ENCODE measurements around the gene PPP1R36.

PPP1R36 gene, protein sequence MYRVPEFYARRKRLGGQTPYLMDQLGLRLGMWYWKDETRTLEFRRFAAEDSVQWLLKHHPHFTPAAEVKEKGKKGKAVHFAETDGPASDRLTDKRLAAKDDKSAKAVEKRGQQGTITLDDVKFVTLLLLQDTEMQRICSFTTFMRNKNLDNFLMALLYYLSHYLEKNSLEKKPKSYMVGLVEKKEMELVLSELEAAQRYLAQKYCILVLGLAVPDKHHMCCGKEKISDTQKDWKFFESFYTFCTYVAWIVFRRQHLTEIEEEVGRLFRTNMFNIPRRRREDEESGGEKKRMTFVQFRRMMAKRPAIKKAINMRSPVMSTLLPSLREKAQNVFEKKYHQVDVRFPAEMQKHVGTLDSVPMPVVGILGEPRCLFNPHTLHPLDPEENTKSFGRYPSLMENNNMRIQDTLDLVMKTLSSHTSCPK

DNA sequence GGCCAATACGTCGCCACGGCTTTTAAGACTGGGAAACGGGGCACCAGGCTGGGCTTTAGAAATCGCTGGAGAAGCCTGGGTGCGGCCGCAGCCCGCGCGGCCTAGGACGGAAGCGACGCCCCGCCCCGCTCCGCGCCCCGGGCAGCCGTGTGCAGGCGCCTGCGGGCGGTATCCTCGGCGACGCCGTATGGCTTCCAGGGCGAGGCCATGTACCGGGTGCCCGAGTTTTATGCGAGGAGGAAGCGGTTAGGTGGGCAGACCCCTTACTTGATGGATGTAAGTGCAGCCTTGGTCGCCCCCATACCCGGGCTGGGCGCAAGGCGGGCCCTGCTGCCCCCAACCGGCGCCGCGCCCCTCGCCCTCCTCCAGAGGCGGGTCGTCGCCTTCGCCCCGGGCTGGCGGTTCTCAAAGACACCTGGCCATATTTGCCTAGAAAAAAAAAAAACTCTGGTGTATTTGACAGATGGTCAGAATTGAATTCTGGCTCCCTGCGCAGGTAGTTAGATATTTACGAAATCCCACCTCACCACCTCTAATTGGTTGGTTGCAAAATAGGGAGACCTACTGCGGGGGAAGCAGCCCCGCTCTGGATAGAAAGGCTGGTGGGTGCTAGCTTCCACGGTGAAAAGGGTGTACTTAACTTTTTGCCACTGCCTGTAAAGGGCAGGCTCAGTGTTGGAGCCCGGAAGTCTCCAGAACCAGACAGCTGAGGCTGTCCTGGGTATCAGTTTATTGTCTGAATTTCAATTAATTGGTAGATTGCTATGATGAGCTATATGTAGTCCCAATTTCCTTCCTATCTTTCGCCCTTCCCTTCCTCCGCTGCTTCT, at the start of gene PPP1R36:
Gene PPP1R36 (plus strand): TSS at position 171 of the 830 bp plus-strand sequence. CDS start 37 bp downstream, at position 208.
- in situ Hi-C loops (cut with HindIII; ENCODE audit: low sequenced_read_pairs): no loop called here

DNA sequence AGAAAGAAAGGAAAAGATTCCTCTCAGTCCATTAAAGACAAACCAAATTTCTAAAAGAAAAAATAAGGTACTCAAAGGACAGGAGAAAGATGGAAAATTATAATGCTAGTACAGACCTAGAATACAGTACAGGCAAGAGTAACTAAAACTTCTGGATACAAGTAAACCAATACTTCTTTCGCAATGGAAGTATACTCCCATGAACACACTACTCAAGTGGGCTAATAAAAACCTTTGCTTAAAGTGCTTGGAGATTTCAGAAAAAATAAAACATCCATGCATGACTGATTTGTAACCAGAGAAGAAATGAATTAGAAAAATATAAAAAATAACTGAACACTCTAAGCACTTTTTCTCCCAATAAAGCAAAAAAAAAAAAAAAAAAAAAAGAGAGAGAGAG, 49.7 kb upstream of the PPP1R36 start:
- in situ Hi-C loops (cut with HindIII; ENCODE audit: low sequenced_read_pairs): no loop called here

DNA sequence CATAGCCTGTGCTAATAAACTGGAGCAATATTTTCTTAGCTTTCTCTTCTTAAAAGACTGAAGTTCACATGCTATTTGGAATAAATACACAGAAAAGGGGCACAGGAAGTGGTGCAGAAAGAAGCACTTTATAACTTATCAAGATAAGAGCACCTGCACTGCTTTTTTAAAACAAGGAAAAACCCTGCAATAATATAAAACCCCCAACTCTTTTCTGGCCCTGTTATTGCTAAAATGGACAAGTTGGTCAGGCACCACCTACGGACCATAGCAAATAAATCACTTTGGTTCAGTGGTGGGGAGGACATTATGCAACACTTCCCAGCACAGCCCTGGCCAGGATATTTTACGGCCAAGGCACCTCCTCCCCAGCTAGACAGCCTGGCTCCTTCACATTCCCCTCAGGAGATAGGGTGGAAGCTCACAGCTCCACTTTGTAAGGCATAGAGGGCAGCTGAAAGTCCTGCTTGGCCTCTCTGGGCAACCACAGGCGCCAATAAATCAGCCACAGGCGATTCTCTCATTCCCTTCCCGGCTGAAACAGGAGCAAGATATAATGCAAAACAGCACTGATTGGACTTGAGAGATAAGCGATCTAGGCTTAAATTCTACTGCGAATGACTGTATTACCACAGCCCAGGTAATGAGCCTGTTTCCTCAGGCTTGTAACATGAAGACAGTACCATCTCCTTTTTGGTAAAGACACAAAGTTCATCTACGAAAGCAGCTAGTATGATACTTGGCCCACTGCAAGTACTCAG, 48.2 kb upstream of the PPP1R36 start:
- in situ Hi-C loops (cut with HindIII; ENCODE audit: low sequenced_read_pairs): no loop called here

DNA sequence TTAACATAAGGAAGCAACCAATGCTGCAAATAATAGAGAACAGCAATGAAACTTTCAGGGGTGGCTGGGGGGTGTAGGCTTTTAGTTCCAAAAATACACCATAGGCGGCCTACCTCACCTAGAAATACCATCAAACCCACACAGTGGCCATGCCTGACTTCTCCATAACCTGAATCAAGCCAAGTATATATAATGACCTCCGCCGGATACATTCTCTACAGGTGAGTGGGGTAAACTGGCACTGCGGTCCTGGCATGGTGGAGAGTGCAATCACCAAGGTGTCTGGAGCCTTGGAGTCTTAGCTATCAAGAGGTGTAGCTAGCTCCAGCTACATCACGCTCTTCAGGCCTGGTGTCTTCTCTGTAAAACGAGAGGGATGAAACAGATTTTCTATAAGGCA, 47.3 kb upstream of the PPP1R36 start:
- in situ Hi-C loops (cut with HindIII; ENCODE audit: low sequenced_read_pairs): no loop called here

DNA sequence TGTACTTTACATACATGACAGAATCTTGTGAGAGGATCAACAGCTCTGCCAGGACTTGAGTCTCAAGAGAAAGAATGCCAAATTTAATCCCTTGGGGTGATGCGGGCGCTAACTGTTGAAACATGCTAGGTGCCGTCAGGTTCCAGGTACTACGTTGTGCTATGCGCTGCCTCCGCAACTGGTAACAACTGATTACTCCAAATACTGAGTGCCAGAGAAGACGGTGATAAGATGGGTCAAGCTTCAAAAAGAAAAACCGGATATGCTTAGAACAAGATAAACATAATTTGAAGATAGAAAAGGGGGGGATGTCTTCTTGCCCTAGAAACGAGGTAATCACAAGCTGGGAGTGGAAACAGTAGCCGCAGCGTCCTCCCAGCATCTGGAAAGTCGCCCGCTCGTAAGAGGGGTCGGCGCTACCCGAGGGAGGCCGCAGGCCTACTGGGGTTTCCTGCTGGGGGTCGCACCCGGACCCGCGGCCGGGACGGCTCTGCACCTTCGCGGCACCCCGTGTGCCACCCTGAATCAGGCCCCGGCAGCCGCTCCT, 46.8 kb upstream of the PPP1R36 start:
- in situ Hi-C loops (cut with HindIII; ENCODE audit: low sequenced_read_pairs): no loop called here

DNA sequence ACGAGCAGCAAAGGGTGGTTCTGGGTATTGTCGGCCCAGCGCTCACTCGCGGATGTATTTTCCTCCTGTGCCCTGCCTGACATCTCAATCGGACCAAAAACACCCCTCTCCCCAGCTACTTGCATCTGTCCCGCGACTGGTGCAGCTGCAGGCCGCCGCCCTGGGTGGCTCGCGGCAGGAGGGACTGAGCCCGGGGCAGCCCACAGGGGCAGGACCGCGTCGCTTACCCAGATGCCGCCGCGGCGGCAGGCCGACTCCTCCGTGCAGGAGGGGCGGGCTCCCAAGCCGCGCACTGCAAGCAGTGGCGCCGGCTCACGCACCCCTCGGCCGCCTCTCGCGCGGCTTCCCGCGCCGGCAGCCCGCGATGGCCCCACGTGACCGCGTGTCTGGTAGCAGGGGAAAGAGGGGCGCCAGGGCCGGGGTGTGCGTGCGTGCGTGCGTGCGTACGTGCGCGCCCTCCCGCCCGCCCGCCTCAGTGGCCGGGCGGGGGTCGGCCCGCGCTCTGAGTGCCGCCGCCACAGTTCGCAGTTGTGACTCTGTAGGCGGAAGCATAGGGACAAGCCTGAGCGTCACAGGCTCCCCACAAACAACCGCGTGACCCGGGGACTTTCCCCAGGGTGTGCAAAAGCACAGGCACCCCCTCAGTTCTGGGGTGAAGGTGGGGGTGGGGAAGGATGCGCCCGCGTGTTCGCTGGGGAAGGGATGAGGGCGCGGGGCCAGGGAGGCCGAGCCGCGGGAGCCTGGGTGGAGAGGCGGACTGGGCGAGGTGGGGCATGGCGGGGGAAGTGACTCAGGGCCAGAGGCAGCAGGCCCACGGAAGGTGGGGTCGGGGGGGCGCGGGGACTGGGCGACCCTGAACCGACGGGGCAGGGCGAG, 46.1 kb upstream of the PPP1R36 start, which contains the start of gene ZBTB25:
Gene ZBTB25 (minus strand): TSS at position 405 of the 876 bp plus-strand sequence. CDS start 13,305 bp downstream, outside the sequence.
- in situ Hi-C loops (cut with HindIII; ENCODE audit: low sequenced_read_pairs): no loop called here

DNA sequence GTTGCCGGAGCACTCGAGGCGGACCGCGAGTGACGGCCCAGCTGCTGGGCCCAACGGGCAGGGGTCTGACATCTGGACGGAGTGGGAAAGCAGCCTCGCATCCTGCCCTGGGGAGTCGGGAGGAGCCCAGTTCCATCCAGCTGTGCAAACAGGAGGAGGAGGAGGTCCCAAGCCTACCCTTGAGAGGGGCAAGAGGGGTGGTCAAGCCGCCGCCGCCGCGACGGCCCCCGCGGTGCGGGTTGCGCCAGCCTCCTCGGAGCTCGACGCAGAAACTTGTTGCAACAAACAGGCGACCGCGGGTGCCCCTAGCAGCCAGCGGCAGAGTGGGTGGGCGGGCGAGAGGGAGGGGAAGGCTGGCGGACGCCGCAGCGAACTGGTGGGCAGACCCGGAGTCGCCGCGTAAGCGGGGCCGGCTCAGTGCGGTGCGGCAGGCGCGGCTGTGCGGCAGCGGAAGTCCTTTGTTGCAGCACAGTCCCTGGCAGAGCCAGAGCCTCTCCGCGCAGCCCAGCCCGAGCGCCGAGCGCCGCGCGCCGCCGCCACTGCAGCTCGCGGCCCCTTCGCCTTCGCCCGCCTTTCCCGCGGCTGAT, 45.4 kb upstream of the PPP1R36 start, which contains the start of gene ZBTB1:
Gene ZBTB1 (plus strand): TSS at position 461 of the 587 bp plus-strand sequence. CDS start 16,735 bp downstream, outside the sequence.
- in situ Hi-C loops (cut with HindIII; ENCODE audit: low sequenced_read_pairs): no loop called here

DNA sequence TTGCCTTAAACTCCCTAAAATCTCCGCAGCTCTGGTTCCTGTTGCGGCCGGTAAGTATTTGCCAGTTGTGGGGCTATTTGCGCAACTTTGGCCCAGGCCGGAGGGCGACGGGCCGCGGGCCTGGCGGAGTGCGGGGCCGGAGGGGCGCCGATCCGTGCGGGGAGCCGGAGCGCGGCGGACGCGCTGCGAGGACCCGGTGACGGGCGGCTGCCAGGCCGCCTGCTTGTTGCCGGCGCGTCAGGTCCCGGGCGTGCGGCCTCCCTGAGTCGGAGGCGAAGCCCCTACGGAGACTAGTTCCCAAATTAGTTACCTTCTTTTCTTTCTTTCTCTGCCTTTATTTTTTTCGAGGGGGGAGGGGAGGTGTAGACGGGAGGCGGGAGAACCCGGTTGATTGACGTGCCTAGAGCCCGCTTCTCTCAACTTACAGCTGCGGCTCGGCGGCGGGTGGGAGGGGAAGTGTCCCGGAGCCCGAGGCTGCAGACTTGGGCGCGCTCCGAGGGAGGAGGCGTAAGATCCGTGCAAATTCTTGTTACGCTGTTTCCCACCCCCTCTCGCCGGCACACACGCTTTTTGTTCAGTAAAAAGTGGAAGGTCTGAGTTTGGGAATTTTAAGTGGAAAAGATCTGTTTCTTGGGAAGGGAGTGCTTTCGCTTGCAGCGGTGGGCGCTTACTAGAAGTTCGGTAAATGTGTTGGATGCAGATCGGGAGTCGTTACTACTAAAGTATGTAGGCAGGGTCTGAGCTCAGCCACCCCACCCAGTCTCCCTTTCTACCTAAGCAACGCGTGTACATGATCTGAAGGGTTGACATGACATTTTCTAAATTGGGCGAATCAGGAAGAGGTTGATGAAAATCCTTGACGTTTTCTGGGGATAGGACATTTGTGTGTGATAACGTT, 44.6 kb upstream of the PPP1R36 start:
- in situ Hi-C loops (cut with HindIII; ENCODE audit: low sequenced_read_pairs): no loop called here

DNA sequence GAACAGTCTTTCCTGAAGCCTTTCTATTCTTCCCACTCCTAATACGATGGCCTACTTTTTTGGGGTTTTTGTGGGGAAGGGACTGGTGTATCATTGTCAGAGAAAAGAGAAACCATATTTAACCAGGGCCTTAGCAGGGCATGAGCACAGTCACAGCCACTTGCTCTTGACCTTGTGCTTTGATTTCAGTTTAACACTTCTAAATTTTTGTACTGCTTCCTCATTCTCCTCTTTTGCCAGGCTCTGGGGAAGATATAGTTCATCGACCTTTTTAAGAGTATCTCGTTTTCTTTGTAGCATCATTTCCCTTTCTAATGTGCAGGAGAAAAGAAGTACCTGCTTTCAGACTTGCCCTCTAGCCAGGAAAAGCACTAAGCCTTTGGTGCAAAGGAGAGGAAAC, 43.0 kb upstream of the PPP1R36 start:
- in situ Hi-C loops (cut with HindIII; ENCODE audit: low sequenced_read_pairs): no loop called here

DNA sequence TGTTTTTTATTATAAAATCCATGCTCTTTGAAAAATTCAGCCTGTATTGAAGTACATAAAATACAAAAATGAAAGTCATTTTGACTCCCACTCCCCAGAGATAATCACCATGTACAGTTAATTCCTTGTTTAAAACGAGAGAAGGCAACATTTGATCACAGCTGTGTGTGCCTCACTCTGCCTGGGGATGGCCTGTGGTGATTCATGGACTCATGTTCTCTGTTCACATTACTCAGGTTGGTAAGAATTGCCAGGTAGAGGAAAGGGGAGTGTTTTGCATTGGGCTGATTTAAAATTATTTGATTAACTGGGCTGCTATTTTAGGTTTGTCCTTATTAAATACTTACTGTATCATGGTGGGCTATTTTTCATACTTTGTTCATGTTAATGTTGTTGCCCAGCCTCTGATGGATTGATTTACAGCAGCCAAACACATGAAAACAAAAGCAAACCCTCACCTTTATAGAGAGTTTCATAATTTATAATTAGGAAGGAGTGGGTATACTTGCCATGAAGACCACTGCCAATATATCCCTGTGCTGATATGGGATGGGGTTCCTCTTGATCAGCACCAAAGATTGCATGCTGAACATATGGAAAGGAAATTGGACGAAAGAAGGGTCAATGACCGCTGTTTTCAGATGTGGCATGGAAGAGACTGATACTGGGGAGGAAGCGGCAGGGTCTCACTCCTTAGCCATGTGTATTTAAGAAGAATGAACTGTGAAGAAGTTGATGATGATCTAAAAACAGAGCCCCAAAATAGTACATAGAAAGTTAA, 42.2 kb upstream of the PPP1R36 start:
- in situ Hi-C loops (cut with HindIII; ENCODE audit: low sequenced_read_pairs): no loop called here

DNA sequence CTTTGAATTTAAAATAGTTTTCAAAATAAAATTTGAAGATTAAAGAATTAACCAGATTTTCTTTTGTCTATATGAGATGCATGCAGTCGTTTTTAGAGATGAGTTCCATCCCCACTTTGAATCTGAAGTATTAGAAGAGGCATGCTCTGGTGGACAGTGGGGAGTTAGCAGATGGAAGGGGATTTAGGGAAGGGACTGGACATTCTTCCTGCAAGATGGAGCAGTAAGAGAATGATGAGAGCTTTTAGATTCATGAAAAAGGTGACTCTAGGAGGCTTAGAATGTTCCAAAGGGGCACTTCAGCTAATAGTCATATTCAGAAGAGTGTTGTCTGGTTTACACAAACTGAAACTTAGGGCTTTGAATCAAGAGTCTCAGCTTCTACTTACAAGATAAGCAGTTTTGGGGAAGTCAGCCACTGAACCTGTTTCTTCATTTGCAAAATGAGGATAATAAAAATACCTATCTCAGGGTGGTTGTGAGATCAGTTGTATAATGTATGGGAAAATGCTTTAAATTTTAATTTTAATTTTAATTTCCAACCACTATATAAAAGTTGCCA, 41.5 kb upstream of the PPP1R36 start:
- in situ Hi-C loops (cut with HindIII; ENCODE audit: low sequenced_read_pairs): no loop called here

DNA sequence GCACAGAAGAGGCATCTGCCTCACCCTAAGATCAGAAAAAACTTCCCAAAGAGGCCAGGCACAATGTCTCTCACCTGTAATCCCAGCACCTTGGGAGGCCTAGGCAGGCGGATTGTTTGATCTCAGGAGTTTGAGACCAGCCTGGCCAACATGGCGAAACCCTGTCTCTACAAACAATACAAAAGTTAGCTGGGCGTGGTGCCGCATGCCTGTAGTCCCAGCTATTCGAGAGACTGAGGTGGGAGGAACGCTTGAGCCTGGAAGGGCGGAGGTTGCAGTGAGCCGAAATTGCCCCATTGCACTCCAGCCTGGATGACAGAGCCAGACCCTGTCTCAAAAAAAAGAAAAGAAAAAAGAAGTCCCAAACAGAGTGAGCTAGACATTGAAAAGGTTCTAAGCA, 40.7 kb upstream of the PPP1R36 start:
- in situ Hi-C loops (cut with HindIII; ENCODE audit: low sequenced_read_pairs): no loop called here

DNA sequence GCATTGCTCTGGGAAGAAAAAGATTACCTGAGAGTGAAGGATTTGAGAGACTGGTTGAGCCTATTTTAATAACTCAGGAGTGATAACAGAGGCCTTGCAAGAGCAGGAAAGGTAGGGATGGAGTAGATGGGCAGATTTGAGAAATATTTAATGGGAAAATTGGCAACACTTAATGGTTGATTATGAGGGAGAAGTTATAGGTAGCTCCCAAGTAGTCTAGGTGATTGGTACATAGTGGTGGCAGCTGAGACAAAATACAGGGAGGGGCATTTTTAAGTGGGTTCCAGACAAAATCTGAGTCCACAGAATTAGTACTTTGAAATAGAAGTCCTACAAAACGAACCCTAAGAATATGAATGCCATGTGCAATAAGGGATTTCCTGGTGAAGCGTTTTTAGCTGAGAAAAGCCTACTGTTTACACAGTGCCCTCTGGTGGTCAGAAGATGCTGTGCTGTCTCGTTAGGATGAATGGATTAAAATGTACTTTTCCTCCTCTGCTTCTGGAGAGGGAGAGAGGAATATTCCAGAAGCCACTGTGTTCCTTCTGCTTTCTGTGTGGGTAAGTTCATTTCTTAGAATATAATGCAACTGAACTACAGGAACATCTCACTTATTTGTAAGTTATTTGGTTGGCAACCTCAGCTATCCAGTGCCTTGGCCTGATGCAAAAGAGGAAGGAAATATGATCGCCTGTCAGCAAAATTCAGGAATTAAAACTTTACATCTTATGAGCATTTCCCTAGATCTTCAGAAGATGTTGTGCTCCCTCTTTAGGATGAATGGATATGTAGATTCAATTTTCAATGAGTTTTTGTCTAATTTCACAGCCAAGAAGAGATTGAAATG, 38.7 kb upstream of the PPP1R36 start:
- in situ Hi-C loops (cut with HindIII; ENCODE audit: low sequenced_read_pairs): no loop called here

DNA sequence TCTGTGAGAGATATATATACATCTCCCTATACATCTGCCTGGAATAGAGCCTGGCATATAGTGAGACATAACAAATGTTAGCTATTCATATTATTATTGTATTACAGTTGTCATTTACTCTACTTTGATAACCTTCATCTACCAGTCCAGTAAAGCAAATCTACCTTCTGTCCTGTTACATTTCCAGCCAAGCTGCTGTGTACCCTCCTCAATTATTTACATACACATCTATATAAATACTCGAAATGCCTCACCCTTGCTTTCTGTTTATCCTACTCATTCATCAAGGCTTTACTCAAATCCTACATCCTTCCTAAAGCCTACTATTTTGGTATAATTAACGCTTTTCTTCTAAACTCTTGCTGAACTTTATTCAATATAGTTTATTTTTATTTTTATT, 36.5 kb upstream of the PPP1R36 start:
- in situ Hi-C loops (cut with HindIII; ENCODE audit: low sequenced_read_pairs): no loop called here

DNA sequence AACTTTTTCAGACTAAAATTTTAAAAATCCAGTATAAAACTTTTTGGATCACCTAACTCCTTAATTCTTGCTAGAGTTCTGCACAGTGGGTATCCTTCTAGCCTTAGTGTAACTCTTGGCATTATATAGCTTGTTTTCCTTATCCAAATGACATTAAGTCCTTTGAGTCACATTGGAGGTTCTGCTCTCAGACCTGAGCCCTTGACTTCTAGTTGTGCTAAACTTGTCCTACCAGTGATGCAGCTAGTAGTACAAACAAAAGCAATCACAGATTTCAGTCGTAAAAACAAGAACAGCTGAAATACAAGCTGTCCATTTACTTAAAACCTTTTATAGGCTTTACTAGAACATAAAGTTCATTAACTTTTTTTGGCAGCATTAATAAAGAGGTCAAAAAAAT, 34.7 kb upstream of the PPP1R36 start:
- in situ Hi-C loops (cut with HindIII; ENCODE audit: low sequenced_read_pairs): no loop called here

DNA sequence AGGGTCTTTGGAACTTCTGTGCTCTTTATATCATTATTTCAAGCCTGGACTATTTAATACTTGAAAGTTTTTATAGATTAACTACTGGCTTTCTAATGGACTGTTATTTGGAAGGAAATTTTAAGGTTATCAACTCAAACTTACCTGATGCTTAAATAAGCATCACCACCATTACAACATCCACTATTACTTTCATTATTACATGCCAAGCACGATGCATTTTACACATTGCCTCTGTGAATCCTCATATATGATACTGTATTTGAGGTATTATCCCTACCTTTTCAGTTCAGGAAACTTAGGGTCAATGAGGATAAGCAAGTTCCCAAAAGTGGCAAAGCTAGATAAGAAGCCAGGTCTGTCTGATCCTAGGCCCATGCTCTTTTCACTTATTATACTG, 32.8 kb upstream of the PPP1R36 start:
- in situ Hi-C loops (cut with HindIII; ENCODE audit: low sequenced_read_pairs): no loop called here

Data from DLD1 (cell line).